Transverse colon (tissue), 4 donors: ENCODE data around the gene APMAP. TPM values are rescaled to one million over a fixed set of nuclear protein-coding genes. Genes with fewer than 3 reads are reported as not detected.

Source experiments
- DNase-seq: peaks from one replicate; pipeline ENCODE4 v3.0.0-alpha.2; 2019
- H3K27ac ChIP-seq, 4 donors: fragments of 200-600 bp; sonication (generic); 2 replicates each; pipeline ENCODE4 v1.5.1; 2016 to 2018; ENCODE audit warnings: inconsistent platforms in 4 of 4
- H3K27me3 ChIP-seq: fragments of 200-600 bp; sonication (generic); 2 replicates; pipeline ENCODE4 v1.5.1; 2017; ENCODE audit warnings: inconsistent platforms
- H3K36me3 ChIP-seq, 4 donors: fragments of 200-600 bp; sonication (generic); 2 replicates each; pipeline ENCODE4 v1.5.1; 2017 to 2019; ENCODE audit warnings: inconsistent platforms in 4 of 4
- H3K4me1 ChIP-seq, 4 donors: fragments of 200-600 bp; sonication (generic); 2 replicates each; pipeline ENCODE4 v1.5.1; 2017 to 2020; ENCODE audit warnings: inconsistent platforms in 4 of 4
- H3K4me3 ChIP-seq, 4 donors: fragments of 200-600 bp; sonication (generic); 1 replicate in 1 of 4; 2 replicates in 3 of 4; pipeline versions ENCODE4 v1.5.1 to v1.6.1; 2017 to 2019; ENCODE audit warnings: inconsistent platforms in 4 of 4
- H3K9me3 ChIP-seq, 2 donors: fragments of 200-600 bp; sonication (generic); 2 replicates each; pipeline ENCODE4 v1.5.1; 2017 to 2019; ENCODE audit warnings: inconsistent platforms in 2 of 2
- EP300 ChIP-seq: sonication (generic); formaldehyde crosslinking; IDR thresholded peaks from one replicate; pipeline ENCODE4 v1.6.1; 2017; ENCODE audit warnings: antibody characterized with exemption, low read depth
- POLR2A ChIP-seq: fragments of 450-650 bp; IDR thresholded peaks from one replicate; pipeline ENCODE4 v1.6.1; 2016; ENCODE audit warnings: antibody characterized with exemption, mild to moderate bottlenecking, moderate library complexity
- POLR2AphosphoS5 ChIP-seq, 3 donors: sonication (generic); formaldehyde crosslinking; IDR thresholded peaks; one replicate each; pipeline ENCODE4 v1.6.1; 2016; ENCODE audit warnings: antibody characterized with exemption in 3 of 3
- WGBS, 2 donors: methylation state at CpG; one replicate each; pipeline ENCODE4 v1.1.5; 2018; ENCODE audit warnings: low coverage in 1 of 2; 5-methylcytosine and 5-hydroxymethylcytosine counted together
- in situ Hi-C, 4 donors: fragments of 200-750 bp; cut with MboI; loops; one replicate each; pipeline versions ENCODE4 v1.15.0 to v1.15.1; 2017; ENCODE audit warnings: low sequenced_read_pairs in 3 of 4, low pct_ligation_motif_present in 1 of 4, low pct_unique_long_range_greater_than_20kb in 1 of 4
- intact Hi-C: fragments of 100-400 bp; cut with DNase I; formaldehyde crosslinking; loops from one replicate; pipeline ENCODE4 v1.15.1; 2023; ENCODE audit warnings: low total_unique reads
- total RNA-seq, 4 donors: library from RNA; depleted of rRNA; stranded (reverse); fragments of >200 nt; gene quantifications; one replicate each; pipeline ENCODE4 v1.1.0, GENCODE V29; 2016
- TF ChIP-seq, protein P1 (sequence below), 5 experiments: fragments of 200-600 bp in 3 of 5; fragments of 450-650 bp in 2 of 5; sonication (generic) in 3 of 5; IDR thresholded peaks; 1 replicate in 2 of 5; 2 replicates in 3 of 5; pipeline ENCODE4 v1.5.1; 2016 to 2017; ENCODE audit warnings: antibody characterized with exemption in 5 of 5, inconsistent platforms in 3 of 5, mild to moderate bottlenecking in 2 of 5, moderate library complexity in 1 of 5

APMAP gene
- total RNA-seq, 4 donors from 2014 or later = 14.9 to 88.6 (median 50.2) TPM

DNA sequence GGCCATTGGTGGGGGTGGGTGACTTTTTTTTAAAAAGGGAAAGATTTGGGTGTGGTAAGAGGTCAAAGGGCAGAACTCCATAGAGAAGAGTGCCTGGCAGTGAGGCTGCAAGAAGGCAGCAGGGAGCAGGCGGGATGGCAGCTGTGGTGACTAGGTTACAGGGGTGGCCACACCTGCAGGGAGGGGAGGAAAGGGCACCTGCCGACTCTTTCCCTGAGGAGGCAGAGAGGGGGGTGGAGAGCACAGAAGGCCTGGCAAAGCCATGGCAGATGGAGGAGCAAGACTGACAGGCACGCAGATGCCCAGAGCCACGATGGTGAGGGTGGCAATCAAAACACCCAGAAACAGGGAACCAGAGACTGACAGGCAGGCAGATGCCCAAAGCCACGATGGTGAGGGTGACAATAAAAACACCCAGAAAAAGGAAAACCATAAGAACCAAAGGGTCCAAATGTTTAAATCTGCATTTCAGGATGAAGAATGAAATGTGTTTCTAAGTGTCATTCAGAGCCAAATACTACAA, 24.2 kb downstream of the APMAP start:
- Histone ChIP-seq H3K36me3 (peaks cover 0 to 32% (median 4%) of the 10 kb centered on the region in 4 donors), H3K4me3 (no peak overlapping the region), H3K9me3 (no peaks in the 10 kb centered on the region), H3K4me1 (no peaks in the 10 kb centered on the region), H3K27ac (no peak overlapping the region), H3K27me3 (no peaks in the 10 kb centered on the region)
- 48 to 56% methylated on average over 5 of the region's 5 CpGs for WGBS, 2 donors
- DNase-seq = no peak
- TF ChIP-seq POLR2A = no peak
- TF ChIP-seq, protein P1, sequence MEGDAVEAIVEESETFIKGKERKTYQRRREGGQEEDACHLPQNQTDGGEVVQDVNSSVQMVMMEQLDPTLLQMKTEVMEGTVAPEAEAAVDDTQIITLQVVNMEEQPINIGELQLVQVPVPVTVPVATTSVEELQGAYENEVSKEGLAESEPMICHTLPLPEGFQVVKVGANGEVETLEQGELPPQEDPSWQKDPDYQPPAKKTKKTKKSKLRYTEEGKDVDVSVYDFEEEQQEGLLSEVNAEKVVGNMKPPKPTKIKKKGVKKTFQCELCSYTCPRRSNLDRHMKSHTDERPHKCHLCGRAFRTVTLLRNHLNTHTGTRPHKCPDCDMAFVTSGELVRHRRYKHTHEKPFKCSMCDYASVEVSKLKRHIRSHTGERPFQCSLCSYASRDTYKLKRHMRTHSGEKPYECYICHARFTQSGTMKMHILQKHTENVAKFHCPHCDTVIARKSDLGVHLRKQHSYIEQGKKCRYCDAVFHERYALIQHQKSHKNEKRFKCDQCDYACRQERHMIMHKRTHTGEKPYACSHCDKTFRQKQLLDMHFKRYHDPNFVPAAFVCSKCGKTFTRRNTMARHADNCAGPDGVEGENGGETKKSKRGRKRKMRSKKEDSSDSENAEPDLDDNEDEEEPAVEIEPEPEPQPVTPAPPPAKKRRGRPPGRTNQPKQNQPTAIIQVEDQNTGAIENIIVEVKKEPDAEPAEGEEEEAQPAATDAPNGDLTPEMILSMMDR (IDR thresholded peaks at IDR 0.05) = no peak
- no peak for TF ChIP-seq EP300
- no peak for TF ChIP-seq POLR2AphosphoS5 (IDR thresholded peaks at IDR 0.05)
- in situ Hi-C loops = no loop called here
- intact Hi-C loops = no loop called here

DNA sequence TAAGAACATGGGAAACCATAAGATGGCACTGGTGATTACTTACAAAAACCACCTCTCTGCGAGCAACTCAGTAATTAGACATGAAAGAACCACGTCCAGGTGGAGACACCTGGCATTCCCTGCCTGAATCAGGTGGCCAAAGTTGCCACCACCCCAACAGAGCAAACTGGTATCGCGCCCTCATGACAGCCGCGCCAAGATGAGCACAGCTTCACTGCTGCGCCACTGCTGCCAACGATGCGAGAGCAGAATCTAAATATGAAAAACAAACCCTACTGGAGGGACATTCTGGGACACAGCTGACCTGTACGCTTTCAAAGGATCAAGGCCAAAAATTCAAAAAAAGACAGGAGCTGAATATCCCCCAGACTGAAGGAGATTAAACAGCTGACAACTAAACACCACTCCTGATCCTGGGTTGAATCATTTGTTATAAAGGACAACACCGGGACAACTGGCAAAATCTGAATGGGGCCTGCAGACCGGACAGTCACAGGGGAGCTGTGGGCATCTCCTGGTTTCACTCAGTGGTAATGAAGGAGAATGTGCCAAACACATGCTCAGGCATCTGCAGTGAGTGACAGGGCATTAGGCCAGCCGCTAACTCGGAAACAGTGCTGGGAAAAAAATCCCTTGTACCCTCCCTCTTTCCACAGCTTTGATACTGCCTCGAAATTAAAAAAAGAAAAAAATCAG, 26.1 kb downstream of the APMAP start:
- no peak for DNase-seq
- H3K9me3 ChIP-seq = no peaks in the 10 kb centered on the region
- no peak overlapping the region for H3K27ac ChIP-seq
- H3K4me3 ChIP-seq = no peak overlapping the region
- peaks cover 0 to 37% (median 10%) of the 10 kb centered on the region in 4 donors for H3K36me3 ChIP-seq
- no peaks in the 10 kb centered on the region for H3K27me3 ChIP-seq
- in situ Hi-C loops = no loop called here
- TF ChIP-seq EP300 (no peak), POLR2A (no peak), POLR2AphosphoS5 (IDR thresholded peaks at IDR 0.05) (no peak)
- TF ChIP-seq, protein P1 (IDR thresholded peaks at IDR 0.05) = no peak
- intact Hi-C loops = no loop called here
- H3K4me1 ChIP-seq = no peaks in the 10 kb centered on the region
- 88 to 94% methylated on average over 7 to 15 of the region's 15 CpGs for WGBS, 2 donors

DNA sequence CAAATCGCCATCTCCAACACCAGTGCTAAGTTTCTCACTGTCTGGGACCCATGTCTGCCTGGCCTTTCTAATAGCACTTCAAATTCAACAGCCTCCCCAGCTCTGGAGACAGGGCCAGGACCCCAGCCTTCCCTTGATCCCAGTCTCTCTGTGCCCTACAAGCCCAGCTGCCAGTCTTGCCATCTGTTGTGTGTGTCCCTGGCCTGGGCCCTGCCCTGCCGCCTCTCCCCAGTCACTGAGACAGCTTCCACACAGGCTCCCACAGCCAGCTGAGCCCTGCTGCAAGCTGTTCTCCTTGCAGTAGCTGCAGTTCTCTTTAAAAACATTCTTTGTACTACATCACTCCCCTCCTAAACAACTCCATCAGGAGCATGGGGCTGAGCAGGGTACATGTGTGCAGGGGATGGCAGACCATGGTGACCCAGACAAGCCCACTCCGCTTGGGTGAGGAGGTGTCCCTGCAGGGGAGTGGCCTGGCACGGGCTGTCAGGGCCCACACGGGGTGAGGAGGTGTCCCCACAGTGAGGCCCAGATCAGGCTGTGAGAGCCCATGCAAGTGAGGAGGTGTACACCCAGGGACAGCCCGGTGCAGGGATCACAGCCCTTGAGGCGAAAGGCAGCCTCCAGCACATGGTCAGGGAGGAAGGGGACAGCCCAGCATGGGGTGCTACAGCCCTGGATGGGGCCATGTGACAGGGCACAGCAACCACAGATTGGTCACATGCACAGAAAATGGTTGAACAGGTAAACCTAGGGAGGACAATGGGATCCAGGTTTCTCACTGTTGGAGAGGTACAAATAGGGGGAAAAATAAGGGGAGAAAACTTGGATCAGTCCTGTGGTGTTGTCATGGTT, 27.3 kb downstream of the APMAP start:
- WGBS, 2 donors = 78 to 90% methylated on average over 1 to 7 of the region's 7 CpGs
- in situ Hi-C loops = no loop called here
- intact Hi-C loops = no loop called here
- Histone ChIP-seq H3K36me3 (peaks cover 0 to 37% (median 12%) of the 10 kb centered on the region in 4 donors), H3K27me3 (no peaks in the 10 kb centered on the region), H3K9me3 (no peaks in the 10 kb centered on the region), H3K4me1 (no peaks in the 10 kb centered on the region), H3K4me3 (no peak overlapping the region), H3K27ac (no peak overlapping the region)
- DNase-seq = no peak
- TF ChIP-seq EP300 (no peak), POLR2A (no peak), POLR2AphosphoS5 (IDR thresholded peaks at IDR 0.05) (no peak)
- TF ChIP-seq, protein P1 (IDR thresholded peaks at IDR 0.05) = no peak

DNA sequence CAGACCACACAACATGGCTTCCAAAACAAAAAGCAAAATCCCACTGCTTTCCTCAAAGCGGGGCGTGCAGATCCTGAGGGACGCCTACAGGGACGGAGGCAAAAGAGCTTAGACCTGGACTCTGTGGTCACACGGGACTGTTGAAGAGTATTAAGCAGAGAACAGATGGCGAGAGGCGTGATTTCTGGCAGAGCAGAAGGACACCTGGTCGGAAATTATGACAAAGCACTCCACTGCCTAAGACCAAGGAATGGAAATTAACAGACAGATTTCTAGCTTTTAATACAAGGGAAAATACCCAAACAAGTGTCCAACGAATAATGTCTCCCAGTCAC, 28.1 kb downstream of the APMAP start:
- Histone ChIP-seq H3K27ac (no peak overlapping the region), H3K9me3 (no peaks in the 10 kb centered on the region), H3K4me3 (no peak overlapping the region), H3K27me3 (no peaks in the 10 kb centered on the region), H3K4me1 (no peaks in the 10 kb centered on the region), H3K36me3 (peaks cover 0 to 29% (median 12%) of the 10 kb centered on the region in 4 donors)
- in situ Hi-C loops (no loop called here), intact Hi-C loops (no loop called here)
- WGBS, 2 donors = 81 to 92% methylated on average over 9 of the region's 9 CpGs
- no peak for DNase-seq
- TF ChIP-seq, protein P1 (IDR thresholded peaks at IDR 0.05) = no peak
- TF ChIP-seq POLR2AphosphoS5 (IDR thresholded peaks at IDR 0.05) = no peak
- no peak for TF ChIP-seq EP300
- TF ChIP-seq POLR2A = no peak
